Fibroblast of skin of right quadriceps (primary cell): ENCODE measurements around the gene SEMA6D.
A peak's percentile ranks its signal among the peaks of the same experiment; 100 is the strongest.

Experiments used
- DNase-seq: peaks from one replicate; pipeline ENCODE4 v3.0.0-alpha.2; 2013

The SEMA6D gene

GRCh38 chr15:47744496-47744895 lies 27.2 kb downstream of the SEMA6D start:
- DNase-seq = no peak

GRCh38 chr15:47744973-47745372 lies 27.7 kb downstream of the SEMA6D start:
- DNase-seq = no peak

GRCh38 chr15:47746516-47746915 lies 29.2 kb downstream of the SEMA6D start:
- no peak for DNase-seq

- peak; percentile 92 for DNase-seq
Measured at GRCh38 chr15:47750030-47750739, 32.9 kb downstream of the SEMA6D start.

GRCh38 chr15:47750740-47751262 lies 33.5 kb downstream of the SEMA6D start:
- DNase-seq = peak; percentile 12

- DNase-seq = no peak
Measured at GRCh38 chr15:47753591-47753990, 36.3 kb downstream of the SEMA6D start.

- no peak for DNase-seq
Measured at GRCh38 chr15:47754312-47754711, 37.0 kb downstream of the SEMA6D start.

- DNase-seq = no peak
Measured at GRCh38 chr15:47755941-47756340, 38.6 kb downstream of the SEMA6D start.

GRCh38 chr15:47756872-47757271 lies 39.6 kb downstream of the SEMA6D start:
- DNase-seq = peak; percentile 95

- no peak for DNase-seq
Measured at GRCh38 chr15:47757331-47757730, 40.0 kb downstream of the SEMA6D start.

- no peak for DNase-seq
Measured at GRCh38 chr15:47762621-47763020, 45.3 kb downstream of the SEMA6D start.

GRCh38 chr15:47764666-47765065 lies 47.4 kb downstream of the SEMA6D start:
- no peak for DNase-seq

- no peak for DNase-seq
Measured at GRCh38 chr15:47766406-47766805, 49.1 kb downstream of the SEMA6D start.

- DNase-seq = no peak
Measured at GRCh38 chr15:47767035-47767434, 49.7 kb downstream of the SEMA6D start.

GRCh38 chr15:47768735-47769134 lies 51.4 kb downstream of the SEMA6D start:
- DNase-seq = no peak

- no peak for DNase-seq
Measured at GRCh38 chr15:47769166-47769565, 51.9 kb downstream of the SEMA6D start.

- no peak for DNase-seq
Measured at GRCh38 chr15:47773143-47773542, 55.8 kb downstream of the SEMA6D start.

GRCh38 chr15:47778263-47778770 lies 61.0 kb downstream of the SEMA6D start:
- no peak for DNase-seq

- DNase-seq = no peak
Measured at GRCh38 chr15:47780971-47781370, 63.7 kb downstream of the SEMA6D start.

- DNase-seq = no peak
Measured at GRCh38 chr15:47781527-47781926, 64.2 kb downstream of the SEMA6D start.

- DNase-seq = no peak
Measured at GRCh38 chr15:47784820-47785219, 67.5 kb downstream of the SEMA6D start.

- no peak for DNase-seq
Measured at GRCh38 chr15:47786371-47786770, 69.1 kb downstream of the SEMA6D start.

GRCh38 chr15:47787875-47788274 lies 70.6 kb downstream of the SEMA6D start:
- DNase-seq = no peak

GRCh38 chr15:47788685-47789084 lies 71.4 kb downstream of the SEMA6D start:
- DNase-seq = no peak

GRCh38 chr15:47791161-47791560 lies 73.9 kb downstream of the SEMA6D start:
- DNase-seq = no peak
